ENCODE data around the gene POU3F1.

Gene POU3F1

DNA sequence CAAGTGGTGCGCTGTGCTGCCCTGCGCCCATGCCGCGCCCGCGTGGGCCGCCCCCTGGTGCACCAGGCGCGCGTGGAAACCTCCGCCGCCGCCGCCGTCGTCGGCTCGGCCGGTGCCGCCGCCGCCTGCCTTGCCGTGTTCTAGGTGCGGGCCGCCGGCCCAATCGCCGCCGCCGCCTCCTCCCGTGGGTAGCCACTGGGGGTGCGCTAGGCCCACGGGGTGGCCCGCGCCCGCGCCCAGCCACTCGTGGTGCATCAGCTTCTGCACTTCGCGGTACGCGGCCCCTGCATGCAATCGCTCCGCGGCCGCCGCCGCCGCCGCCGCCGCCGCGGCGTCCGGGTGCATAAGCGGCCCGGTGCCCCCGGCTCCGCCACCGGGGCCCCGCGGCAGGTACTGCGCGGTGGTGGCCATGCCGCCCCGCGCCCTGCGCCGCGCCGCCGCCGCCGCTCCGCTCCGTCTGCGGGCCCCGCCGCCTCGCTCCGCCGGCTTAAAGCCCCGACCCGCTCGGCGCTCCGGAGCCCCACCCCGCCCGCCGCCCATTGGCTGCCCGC, at the start of gene POU3F1:
Gene POU3F1, minus strand, starts transcription at position 461 of the 551 bp plus-strand sequence. Its CDS starts 50 bp downstream, at position 411.
- no peaks in the 10 kb centered on the region for H3K36me3 Mint-ChIP-seq (ENCODE audit: low read depth)
- H3K9me3 Mint-ChIP-seq: no peaks in the 10 kb centered on the region
- peaks cover 52% of the 10 kb centered on the region for H3K27me3 Mint-ChIP-seq
- DNase-seq (no peak), ATAC-seq (no peak)
- H3K4me3 Mint-ChIP-seq: peak within 1 kb of the TSS; percentile 73
- H3K27ac Mint-ChIP-seq: no peak within 1 kb of the TSS
- H3K4me1 Mint-ChIP-seq: peaks cover 12% of the 10 kb centered on the region

DNA sequence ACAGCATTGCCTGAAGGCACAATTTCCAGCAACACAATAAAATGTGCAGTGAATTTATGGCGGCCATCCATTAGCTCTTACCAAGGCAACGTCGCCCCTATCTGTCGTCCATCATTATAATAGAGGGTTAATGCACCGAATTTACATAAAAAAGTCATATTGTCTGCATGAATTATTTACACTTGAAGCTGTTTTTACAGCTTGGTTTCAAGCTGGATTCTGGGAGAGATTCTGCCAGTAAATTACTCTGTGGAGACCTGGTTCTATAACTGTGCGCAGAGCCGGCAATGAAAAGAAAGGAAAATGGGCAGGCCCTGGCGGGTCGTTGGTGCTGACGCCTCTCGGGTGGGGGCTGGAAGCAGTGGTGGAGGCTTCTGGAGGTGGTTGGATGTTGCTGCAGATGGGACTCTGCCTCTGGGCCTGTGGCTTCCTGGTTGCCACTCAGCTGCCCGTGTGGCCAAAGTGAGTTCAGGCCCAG, 48.9 kb upstream of the POU3F1 start:
- Mint-ChIP-seq H3K27me3 (peaks cover 26% of the 10 kb centered on the region), H3K27ac (no peak overlapping the region), H3K9me3 (no peaks in the 10 kb centered on the region), H3K4me3 (no peak overlapping the region), H3K4me1 (no peaks in the 10 kb centered on the region), H3K36me3 (ENCODE audit: low read depth) (no peaks in the 10 kb centered on the region)
- ATAC-seq (no peak), DNase-seq (no peak)

DNA sequence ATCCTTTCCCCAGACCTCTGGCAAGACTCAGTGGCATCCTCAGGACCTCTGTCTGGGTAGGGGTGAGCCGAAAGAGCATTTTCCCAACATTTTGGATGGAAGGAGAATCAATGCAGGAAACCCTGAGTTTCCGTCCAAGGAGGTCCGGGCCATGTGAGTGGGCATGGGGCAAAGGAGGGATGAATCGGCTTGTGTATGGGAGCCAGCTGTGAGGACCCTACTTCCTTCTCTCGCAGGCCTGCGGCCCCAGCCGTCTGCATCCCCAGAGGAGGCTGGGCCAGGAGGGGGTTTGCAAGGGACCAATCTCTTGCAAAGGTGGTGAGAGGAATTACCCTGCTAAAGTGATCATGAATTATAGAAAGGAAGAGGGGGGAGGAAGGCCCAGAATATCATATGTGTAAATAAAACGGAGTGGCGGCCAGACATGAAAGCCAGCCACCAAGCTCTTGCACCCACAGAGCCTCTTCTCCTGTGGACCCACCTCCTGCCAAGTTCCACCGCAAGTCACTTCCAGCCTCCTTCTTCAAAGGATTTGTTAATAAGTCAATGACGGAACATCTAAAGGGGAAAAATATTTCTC, 48.2 kb upstream of the POU3F1 start:
- DNase-seq: no peak
- Mint-ChIP-seq H3K27ac (no peak overlapping the region), H3K4me3 (no peak overlapping the region)

DNA sequence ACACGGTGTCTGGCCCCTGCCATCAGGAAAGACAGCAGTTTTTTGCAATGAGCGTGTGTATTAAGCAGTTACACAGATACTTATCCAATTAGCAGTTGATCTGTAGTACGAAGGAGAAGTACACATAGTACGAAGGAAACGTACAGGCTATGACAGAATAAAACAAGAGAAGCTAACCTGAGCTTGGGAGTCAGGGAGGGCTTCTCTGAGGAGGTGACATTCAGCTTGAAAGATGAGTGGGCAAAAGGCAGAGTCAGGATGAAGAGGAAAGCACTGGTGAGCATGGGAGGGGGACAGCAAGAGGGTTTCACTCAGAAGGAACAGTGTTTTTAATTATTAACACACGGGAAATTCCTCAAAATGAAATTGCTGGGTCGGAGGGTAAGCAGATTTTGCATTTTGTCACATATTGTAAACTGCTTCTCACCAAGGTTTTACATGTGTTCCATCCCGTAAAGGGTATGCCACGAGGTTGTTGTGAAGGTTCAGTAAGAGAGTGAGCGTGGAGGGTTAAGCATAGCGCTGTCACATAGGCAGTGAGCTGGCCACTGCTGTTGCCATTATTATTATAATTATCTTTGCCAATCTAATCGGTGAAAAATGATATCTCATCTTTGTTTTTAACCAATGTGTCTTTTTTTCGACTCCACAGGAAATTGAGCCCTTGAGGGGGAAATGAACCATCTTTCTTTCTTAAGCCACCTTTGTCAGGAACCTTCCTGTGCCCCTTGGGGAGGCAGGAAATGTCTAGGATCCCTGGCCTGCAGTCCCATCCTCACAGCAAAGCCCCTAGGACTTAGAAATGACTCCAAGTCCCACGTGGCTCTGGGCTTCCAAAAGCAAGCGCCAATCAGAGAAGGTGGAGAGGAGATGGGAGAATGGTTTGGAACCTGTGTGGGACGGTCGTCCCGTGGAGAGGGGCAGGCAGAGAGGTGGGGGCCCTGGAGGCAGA, 47.3 kb upstream of the POU3F1 start:
- H3K4me1 Mint-ChIP-seq: no peaks in the 10 kb centered on the region
- no peak overlapping the region for H3K4me3 Mint-ChIP-seq
- DNase-seq: no peak
- peaks cover 35% of the 10 kb centered on the region for H3K27me3 Mint-ChIP-seq
- H3K27ac Mint-ChIP-seq: no peak overlapping the region
- no peaks in the 10 kb centered on the region for H3K9me3 Mint-ChIP-seq
- H3K36me3 Mint-ChIP-seq (ENCODE audit: low read depth): no peaks in the 10 kb centered on the region
- ATAC-seq: no peak

More for the DNA sequence above, 48.2 kb upstream of the POU3F1 start:
- H3K27me3 Mint-ChIP-seq: peaks cover 30% of the 10 kb centered on the region
- no peaks in the 10 kb centered on the region for H3K36me3 Mint-ChIP-seq (ENCODE audit: low read depth)
- H3K9me3 Mint-ChIP-seq: no peaks in the 10 kb centered on the region
- ATAC-seq: no peak
- no peaks in the 10 kb centered on the region for H3K4me1 Mint-ChIP-seq

DNA sequence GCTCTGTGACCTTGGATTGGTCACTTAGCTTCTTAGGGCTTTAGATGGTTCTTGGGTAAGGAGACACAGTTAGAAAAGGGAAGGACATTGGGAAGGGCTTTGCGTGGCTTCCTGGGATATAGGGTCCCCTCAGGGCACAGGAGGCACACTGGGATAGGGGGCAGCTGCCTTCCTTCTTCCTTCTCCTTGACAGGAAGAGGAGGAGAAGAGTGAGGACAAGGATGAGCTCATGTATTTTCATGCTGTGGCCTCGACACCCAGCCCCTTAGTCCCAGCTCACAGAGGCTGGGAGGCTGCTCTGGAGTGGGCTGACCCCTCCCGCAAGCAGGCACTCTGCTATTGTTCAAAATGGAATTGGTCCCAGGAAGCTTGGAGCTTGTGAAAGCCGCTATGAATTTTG, 45.7 kb upstream of the POU3F1 start:
- peaks cover 35% of the 10 kb centered on the region for H3K27me3 Mint-ChIP-seq
- H3K27ac Mint-ChIP-seq: no peak overlapping the region

DNA sequence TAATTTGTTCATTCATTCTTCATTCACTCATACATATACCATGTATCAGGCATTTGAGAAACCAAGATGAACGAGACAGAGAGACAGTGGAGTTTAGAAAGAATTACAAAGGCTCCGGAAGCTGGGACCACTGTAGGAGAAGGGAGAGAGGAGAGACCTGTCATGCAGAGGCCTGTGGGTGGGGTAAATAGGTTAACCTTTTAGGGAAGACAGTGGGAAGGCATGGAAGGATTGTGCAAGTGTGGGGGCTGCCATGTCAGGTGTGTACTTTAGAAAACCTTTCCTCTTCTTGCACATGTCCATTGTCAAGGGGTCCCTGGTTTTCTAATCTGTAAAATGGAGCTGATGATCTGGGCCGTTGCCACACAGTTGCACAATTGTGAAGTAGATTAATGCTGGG, 44.2 kb upstream of the POU3F1 start:
- peaks cover 33% of the 10 kb centered on the region for H3K27me3 Mint-ChIP-seq
- H3K4me3 Mint-ChIP-seq: no peak overlapping the region
- ATAC-seq (no peak), DNase-seq (no peak)
- no peaks in the 10 kb centered on the region for H3K36me3 Mint-ChIP-seq (ENCODE audit: low read depth)
- no peaks in the 10 kb centered on the region for H3K9me3 Mint-ChIP-seq
- H3K4me1 Mint-ChIP-seq: no peaks in the 10 kb centered on the region
- no peak overlapping the region for H3K27ac Mint-ChIP-seq

More for the DNA sequence above, 45.7 kb upstream of the POU3F1 start:
- no peaks in the 10 kb centered on the region for H3K9me3 Mint-ChIP-seq
- no peak overlapping the region for H3K4me3 Mint-ChIP-seq
- no peak for ATAC-seq
- H3K4me1 Mint-ChIP-seq: no peaks in the 10 kb centered on the region
- no peaks in the 10 kb centered on the region for H3K36me3 Mint-ChIP-seq (ENCODE audit: low read depth)
- DNase-seq: no peak

DNA sequence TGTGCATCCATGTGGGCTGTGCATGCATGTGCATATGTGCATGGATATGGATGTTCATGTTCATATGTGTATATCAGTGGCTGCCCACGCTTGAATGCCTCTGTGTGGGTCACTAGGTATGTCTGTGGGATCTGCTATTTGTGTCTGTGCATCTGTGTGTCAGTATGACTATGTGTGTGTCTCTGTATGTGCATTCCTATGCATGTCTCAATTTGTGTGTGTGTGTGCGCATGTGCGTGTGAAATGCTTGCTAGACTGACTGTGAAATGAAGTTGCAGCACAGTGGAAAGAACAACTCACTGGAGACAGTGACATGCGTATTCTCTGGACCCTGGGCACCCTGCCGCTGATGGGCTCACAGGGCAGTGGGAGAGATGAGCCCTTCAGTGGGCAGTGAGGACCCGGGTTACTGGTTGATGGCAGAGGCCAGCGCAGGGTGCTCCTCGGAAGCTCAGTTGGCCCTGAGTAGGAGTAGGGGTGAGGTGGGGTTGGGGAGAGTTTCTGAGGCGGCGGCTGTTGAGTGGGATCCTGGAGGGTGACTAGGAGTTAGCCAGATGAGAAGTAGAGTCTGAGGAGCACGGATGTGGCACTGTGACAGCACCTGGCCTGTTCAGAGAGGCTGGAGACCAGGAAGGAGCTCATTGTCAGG, 43.2 kb upstream of the POU3F1 start:
- no peak overlapping the region for H3K4me3 Mint-ChIP-seq
- H3K27me3 Mint-ChIP-seq: peaks cover 31% of the 10 kb centered on the region
- DNase-seq (no peak), ATAC-seq (no peak)
- H3K9me3 Mint-ChIP-seq: no peaks in the 10 kb centered on the region
- no peak overlapping the region for H3K27ac Mint-ChIP-seq
- no peaks in the 10 kb centered on the region for H3K4me1 Mint-ChIP-seq
- H3K36me3 Mint-ChIP-seq (ENCODE audit: low read depth): no peaks in the 10 kb centered on the region

DNA sequence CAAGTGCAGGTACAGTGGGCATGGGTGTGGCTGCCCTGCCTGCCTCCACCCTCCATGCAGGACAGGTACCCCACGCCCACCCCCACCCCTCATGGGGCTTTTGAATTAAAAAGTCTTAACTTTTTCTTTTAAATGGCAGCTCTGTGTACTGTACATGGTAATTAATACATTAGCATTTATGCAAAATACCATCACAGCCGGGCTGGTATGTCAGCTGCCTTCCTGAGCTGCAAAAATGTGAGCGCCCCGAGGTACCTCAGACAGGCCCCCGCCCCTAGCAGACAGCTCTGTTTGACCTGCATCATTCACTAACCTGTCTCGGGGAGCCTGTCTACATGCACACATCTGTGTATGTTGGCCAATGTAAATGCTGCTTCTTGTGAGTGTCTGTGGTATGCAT, 42.2 kb upstream of the POU3F1 start:
- Mint-ChIP-seq H3K4me1 (no peaks in the 10 kb centered on the region), H3K4me3 (no peak overlapping the region), H3K9me3 (no peaks in the 10 kb centered on the region), H3K27me3 (peaks cover 22% of the 10 kb centered on the region), H3K36me3 (ENCODE audit: low read depth) (no peaks in the 10 kb centered on the region), H3K27ac (no peak overlapping the region)
- ATAC-seq: no peak
- DNase-seq: no peak

DNA sequence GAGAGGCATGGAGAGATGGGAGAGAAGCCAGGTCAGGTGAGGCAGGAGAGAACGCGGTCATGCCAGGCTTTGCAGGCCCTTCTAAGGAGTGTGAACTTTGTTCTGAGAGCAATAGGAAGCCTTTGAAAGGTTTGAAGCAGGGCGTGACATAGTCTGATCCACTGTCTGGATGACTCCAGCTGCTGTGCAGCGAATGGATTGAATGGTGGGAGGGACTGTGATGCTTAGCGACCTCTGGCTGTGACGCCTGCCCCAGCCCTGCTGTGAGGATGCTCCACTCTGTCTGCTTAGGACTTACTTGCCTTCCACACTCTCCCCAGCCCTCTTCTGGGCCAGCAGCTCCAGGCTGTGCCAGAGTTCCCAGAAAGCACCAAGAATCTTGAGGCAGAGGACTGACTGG, 41.8 kb upstream of the POU3F1 start:
- Mint-ChIP-seq H3K4me1 (no peaks in the 10 kb centered on the region), H3K9me3 (no peaks in the 10 kb centered on the region), H3K27ac (no peak overlapping the region), H3K4me3 (no peak overlapping the region), H3K27me3 (peaks cover 19% of the 10 kb centered on the region), H3K36me3 (ENCODE audit: low read depth) (no peaks in the 10 kb centered on the region)
- DNase-seq (no peak), ATAC-seq (no peak)

DNA sequence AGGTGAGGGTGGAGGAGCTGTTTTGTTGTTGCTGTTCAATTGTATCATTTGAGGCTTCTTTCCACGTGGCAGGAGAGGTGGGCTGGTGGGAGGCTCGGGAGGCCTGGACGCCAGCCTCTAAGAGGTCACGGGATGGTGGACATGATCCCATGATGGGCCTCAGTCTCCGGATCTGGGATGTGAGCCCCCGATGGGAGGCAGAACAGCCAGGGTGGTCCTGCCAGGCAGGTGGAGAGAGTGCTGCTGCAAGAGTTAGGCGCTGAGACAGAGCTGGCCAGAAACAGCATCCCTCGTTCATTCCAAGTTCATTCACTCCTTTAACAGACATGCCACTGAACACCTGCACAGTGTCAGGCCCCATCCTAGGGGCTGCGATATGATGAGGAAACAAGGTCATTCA, 41.1 kb upstream of the POU3F1 start:
- Mint-ChIP-seq H3K27me3 (peaks cover 14% of the 10 kb centered on the region), H3K36me3 (ENCODE audit: low read depth) (no peaks in the 10 kb centered on the region), H3K9me3 (no peaks in the 10 kb centered on the region), H3K27ac (no peak overlapping the region), H3K4me3 (no peak overlapping the region), H3K4me1 (no peaks in the 10 kb centered on the region)
- ATAC-seq: no peak
- no peak for DNase-seq

DNA sequence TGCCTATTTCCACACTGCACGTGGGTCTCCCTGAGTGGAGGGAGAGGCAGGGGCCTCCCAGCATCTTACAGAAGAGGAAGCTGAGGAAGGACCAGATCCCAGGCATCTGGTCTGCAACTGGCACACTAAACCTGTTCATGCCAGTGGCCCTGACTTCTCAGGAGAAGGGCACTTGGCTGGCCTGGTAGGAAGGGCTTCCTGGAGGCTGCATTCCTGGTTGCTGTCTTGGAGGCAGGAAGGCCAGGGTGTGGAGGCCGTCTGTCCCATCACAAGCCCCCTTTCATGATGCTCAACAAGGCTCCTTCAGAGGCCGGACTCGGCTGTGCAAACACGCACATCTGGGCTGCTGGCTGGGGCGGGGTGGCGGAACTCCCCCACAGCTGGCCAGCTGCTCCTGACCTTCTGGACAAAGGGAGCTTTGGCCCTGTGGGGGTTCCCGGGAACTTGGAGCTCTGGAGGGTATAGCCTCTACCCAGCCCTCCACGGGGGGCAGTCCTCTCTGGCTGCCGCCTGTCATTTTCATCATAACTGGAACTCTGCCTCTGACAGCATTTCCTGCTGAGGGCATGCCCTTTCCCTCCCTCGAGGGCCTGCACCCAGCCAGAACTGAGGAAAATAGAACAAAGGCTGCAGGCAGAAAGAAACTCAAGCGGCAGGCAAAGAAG, 39.2 kb upstream of the POU3F1 start:
- Mint-ChIP-seq H3K36me3 (ENCODE audit: low read depth) (no peaks in the 10 kb centered on the region), H3K9me3 (no peaks in the 10 kb centered on the region), H3K27ac (no peak overlapping the region), H3K27me3 (peaks cover 12% of the 10 kb centered on the region), H3K4me1 (no peaks in the 10 kb centered on the region), H3K4me3 (no peak overlapping the region)
- no peak for DNase-seq
- no peak for ATAC-seq

DNA sequence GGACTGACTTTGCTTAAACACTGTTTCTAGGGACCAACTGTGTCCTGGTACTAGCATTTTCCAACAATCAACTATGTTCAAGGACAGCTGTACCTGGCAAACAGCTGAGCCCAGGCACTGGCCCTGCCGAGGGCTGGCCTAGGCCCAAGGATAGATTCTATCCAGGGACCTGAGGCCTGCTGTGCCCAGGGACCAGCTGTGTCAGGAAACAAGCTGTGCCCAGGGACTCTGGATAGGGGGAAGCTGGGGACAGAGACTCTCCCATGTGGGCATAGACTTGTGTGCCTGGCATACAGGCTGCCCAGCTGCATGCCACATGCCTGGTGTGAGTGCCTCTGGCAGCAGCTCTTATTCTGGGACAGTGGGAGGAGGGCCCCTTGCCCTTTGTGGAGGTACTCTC, 38.1 kb upstream of the POU3F1 start:
- Mint-ChIP-seq H3K27me3 (peaks cover 4% of the 10 kb centered on the region), H3K27ac (no peak overlapping the region), H3K9me3 (no peaks in the 10 kb centered on the region), H3K36me3 (ENCODE audit: low read depth) (no peaks in the 10 kb centered on the region), H3K4me3 (no peak overlapping the region), H3K4me1 (no peaks in the 10 kb centered on the region)
- ATAC-seq (no peak), DNase-seq (no peak)

DNA sequence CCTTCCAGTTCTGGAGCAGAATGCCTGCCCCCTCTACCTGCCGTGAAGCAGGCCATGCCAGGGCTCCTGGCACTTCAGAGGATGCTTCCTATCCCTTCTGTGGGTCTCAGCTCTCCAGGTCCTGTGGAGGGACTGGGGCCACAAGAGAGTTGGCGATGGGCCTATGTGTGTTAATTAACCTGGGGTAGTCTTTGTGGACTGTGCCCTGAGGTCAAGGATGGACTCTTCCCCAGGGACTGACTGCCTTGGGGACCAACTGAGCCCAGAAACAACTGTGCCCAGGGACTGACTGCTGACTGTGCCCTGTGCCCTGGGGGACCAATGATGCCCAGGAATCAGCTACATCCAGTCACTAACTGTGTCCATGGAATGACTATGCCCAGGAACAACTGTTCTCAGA, 37.5 kb upstream of the POU3F1 start:
- Mint-ChIP-seq H3K27ac (no peak overlapping the region), H3K4me1 (no peaks in the 10 kb centered on the region), H3K36me3 (ENCODE audit: low read depth) (no peaks in the 10 kb centered on the region), H3K4me3 (no peak overlapping the region), H3K27me3 (peaks cover 2% of the 10 kb centered on the region), H3K9me3 (no peaks in the 10 kb centered on the region)
- ATAC-seq (no peak), DNase-seq (no peak)

DNA sequence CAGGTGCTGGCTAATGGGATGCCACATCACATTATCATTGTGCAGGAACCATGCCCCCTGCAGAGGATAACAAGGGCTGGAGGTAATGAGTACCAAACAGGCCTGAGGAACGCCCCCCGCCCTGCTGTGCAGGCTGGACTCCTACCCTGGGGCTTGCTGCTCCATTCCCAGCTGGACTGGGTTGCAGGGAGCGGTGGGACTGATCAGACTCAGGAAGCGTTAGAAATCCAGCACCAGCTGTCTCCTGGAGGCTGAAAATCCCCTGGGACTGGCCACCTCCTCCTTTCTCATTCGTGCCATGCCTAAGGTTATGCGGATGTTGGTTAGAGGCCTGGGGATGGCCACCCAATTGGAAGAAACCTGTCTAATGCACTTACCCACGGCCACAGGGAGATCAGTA, 36.9 kb upstream of the POU3F1 start:
- H3K36me3 Mint-ChIP-seq (ENCODE audit: low read depth): no peaks in the 10 kb centered on the region
- no peak overlapping the region for H3K27ac Mint-ChIP-seq
- H3K4me3 Mint-ChIP-seq: no peak overlapping the region
- no peaks in the 10 kb centered on the region for H3K27me3 Mint-ChIP-seq
- DNase-seq: no peak
- H3K9me3 Mint-ChIP-seq: no peaks in the 10 kb centered on the region
- ATAC-seq: no peak
- H3K4me1 Mint-ChIP-seq: no peaks in the 10 kb centered on the region
